Stimulated activated naive CD8-positive, alpha-beta T cell treated with anti-CD3 and anti-CD28 coated beads, Interleukin-15, amount 100 ng/mL, for 72 hours (primary cell): ENCODE measurements around the gene PNLDC1.
"Not testable (repeated sequence)": the region's sequence is repeated elsewhere in the genome, so short reads cannot be mapped to it uniquely, and the experiment has no call there.

ENCODE experiments used
- ATAC-seq: fragments of 150-1000 bp; cut with Tn5 transposase; 2 replicates; pipeline ENCODE4 v1.10.0; 2021; ENCODE audit warnings: mild to moderate bottlenecking, moderate library complexity
- DNase-seq, 2 donors: peaks; one replicate each; pipeline ENCODE4 v3.0.0; 2021 to 2022
- H3K27ac Mint-ChIP-seq, 2 donors: one replicate each; pipeline ENCODE4 v1.8.0; 2022; ENCODE audit warnings: mild to moderate bottlenecking in 2 of 2, mixed read lengths in 2 of 2, moderate library complexity in 2 of 2
- H3K27me3 Mint-ChIP-seq: one replicate; pipeline ENCODE4 v1.8.0; 2022; ENCODE audit warnings: mixed read lengths
- H3K4me1 Mint-ChIP-seq: one replicate; pipeline ENCODE4 v1.8.0; 2022; ENCODE audit warnings: mild to moderate bottlenecking, mixed read lengths
- H3K4me3 Mint-ChIP-seq, 2 donors: one replicate each; pipeline ENCODE4 v1.8.0; 2022; ENCODE audit warnings: mild to moderate bottlenecking in 2 of 2, mixed read lengths in 2 of 2, moderate library complexity in 1 of 2
- H3K9me3 Mint-ChIP-seq, 2 donors: one replicate each; pipeline ENCODE4 v1.8.0; 2022; ENCODE audit warnings: mixed read lengths in 2 of 2

Gene PNLDC1

GRCh38 chr6:159804504-159804903 is 4.4 kb downstream of the PNLDC1 start:
- no peak for ATAC-seq
- no peaks in the 10 kb centered on the region for H3K27me3 Mint-ChIP-seq
- DNase-seq, result no peak
- H3K4me1 Mint-ChIP-seq, result no peaks in the 10 kb centered on the region
- H3K9me3 Mint-ChIP-seq, result no peaks in the 10 kb centered on the region
- no peak overlapping the region for H3K4me3 Mint-ChIP-seq
- H3K27ac Mint-ChIP-seq, result no peak overlapping the region

GRCh38 chr6:159805440-159806020 is 5.5 kb downstream of the PNLDC1 start:
- Mint-ChIP-seq H3K4me1 (no peaks in the 10 kb centered on the region), H3K4me3 (no peak overlapping the region), H3K27ac (peak overlapping the region in 1 of 2 donors; percentile 12), H3K9me3 (no peaks in the 10 kb centered on the region), H3K27me3 (no peaks in the 10 kb centered on the region)
- ATAC-seq, result no peak
- no peak for DNase-seq

GRCh38 chr6:159806021-159806458 is 6.0 kb downstream of the PNLDC1 start:
- H3K4me1 Mint-ChIP-seq, result no peaks in the 10 kb centered on the region
- H3K4me3 Mint-ChIP-seq, result no peak overlapping the region
- no peaks in the 10 kb centered on the region for H3K27me3 Mint-ChIP-seq
- H3K27ac Mint-ChIP-seq, result no peak overlapping the region
- no peaks in the 10 kb centered on the region for H3K9me3 Mint-ChIP-seq
- ATAC-seq (no peak), DNase-seq (no peak)

- Mint-ChIP-seq H3K4me3 (no peak overlapping the region), H3K9me3 (no peaks in the 10 kb centered on the region)
Observed at GRCh38 chr6:159807150-159807858, 7.2 kb downstream of the PNLDC1 start.

GRCh38 chr6:159808647-159809046 is 8.6 kb downstream of the PNLDC1 start:
- DNase-seq (no peak), ATAC-seq (no peak)
- H3K27ac Mint-ChIP-seq, result no peak overlapping the region
- H3K9me3 Mint-ChIP-seq, result no peaks in the 10 kb centered on the region
- no peak overlapping the region for H3K4me3 Mint-ChIP-seq
- H3K4me1 Mint-ChIP-seq, result no peaks in the 10 kb centered on the region
- no peaks in the 10 kb centered on the region for H3K27me3 Mint-ChIP-seq

More at GRCh38 chr6:159807150-159807858, 7.2 kb downstream of the PNLDC1 start:
- no peak overlapping the region for H3K27ac Mint-ChIP-seq
- H3K27me3 Mint-ChIP-seq, result no peaks in the 10 kb centered on the region
- H3K4me1 Mint-ChIP-seq, result no peaks in the 10 kb centered on the region
- DNase-seq (no peak), ATAC-seq (no peak)

GRCh38 chr6:159809149-159809548 is 9.1 kb downstream of the PNLDC1 start:
- H3K4me3 Mint-ChIP-seq, result no peak overlapping the region
- H3K27ac Mint-ChIP-seq, result no peak overlapping the region
- H3K4me1 Mint-ChIP-seq, result no peaks in the 10 kb centered on the region
- no peaks in the 10 kb centered on the region for H3K9me3 Mint-ChIP-seq
- ATAC-seq (no peak), DNase-seq (no peak)
- no peaks in the 10 kb centered on the region for H3K27me3 Mint-ChIP-seq

- Mint-ChIP-seq H3K27ac (no peak overlapping the region), H3K27me3 (no peaks in the 10 kb centered on the region), H3K4me3 (no peak overlapping the region), H3K4me1 (no peaks in the 10 kb centered on the region), H3K9me3 (no peaks in the 10 kb centered on the region)
- no peak for DNase-seq
- ATAC-seq, result no peak
Observed at GRCh38 chr6:159813781-159814180, 13.7 kb downstream of the PNLDC1 start.

GRCh38 chr6:159815410-159815809 is 15.3 kb downstream of the PNLDC1 start:
- peaks cover 13% of the 10 kb centered on the region for H3K4me1 Mint-ChIP-seq
- H3K4me3 Mint-ChIP-seq, result no peak overlapping the region
- no peak overlapping the region for H3K27ac Mint-ChIP-seq
- no peaks in the 10 kb centered on the region for H3K27me3 Mint-ChIP-seq
- ATAC-seq, result no peak
- DNase-seq, result no peak
- H3K9me3 Mint-ChIP-seq, result no peaks in the 10 kb centered on the region

- peaks cover 22% of the 10 kb centered on the region for H3K4me1 Mint-ChIP-seq
- not testable (repeated sequence) for H3K9me3 Mint-ChIP-seq, ATAC-seq, DNase-seq, H3K4me3 Mint-ChIP-seq, H3K27me3 Mint-ChIP-seq, H3K27ac Mint-ChIP-seq
Observed at GRCh38 chr6:159816775-159817174, 16.7 kb downstream of the PNLDC1 start.

GRCh38 chr6:159817951-159818739 is 18.1 kb downstream of the PNLDC1 start:
- H3K4me1 Mint-ChIP-seq, result peaks cover 22% of the 10 kb centered on the region
- H3K27me3 Mint-ChIP-seq, result no peaks in the 10 kb centered on the region
- no peaks in the 10 kb centered on the region for H3K9me3 Mint-ChIP-seq
- H3K4me3 Mint-ChIP-seq, result no peak overlapping the region
- no peak overlapping the region for H3K27ac Mint-ChIP-seq
- DNase-seq (no peak), ATAC-seq (no peak)

GRCh38 chr6:159819098-159819497 is 19.0 kb downstream of the PNLDC1 start:
- no peaks in the 10 kb centered on the region for H3K27me3 Mint-ChIP-seq
- H3K9me3 Mint-ChIP-seq, result no peaks in the 10 kb centered on the region
- H3K4me1 Mint-ChIP-seq, result peaks cover 22% of the 10 kb centered on the region
- DNase-seq (no peak), ATAC-seq (no peak)
- peak overlapping the region; percentile 69 to 79 for H3K4me3 Mint-ChIP-seq
- peak overlapping the region; percentile 89 to 91 for H3K27ac Mint-ChIP-seq

GRCh38 chr6:159819932-159820640 is 20.0 kb downstream of the PNLDC1 start:
- Mint-ChIP-seq H3K4me1 (peaks cover 22% of the 10 kb centered on the region), H3K27ac (peak overlapping the region; percentile 89 to 91), H3K4me3 (peak overlapping the region; percentile 69 to 79), H3K27me3 (no peaks in the 10 kb centered on the region), H3K9me3 (no peaks in the 10 kb centered on the region)
- peak; percentile 81 for ATAC-seq
- peak; percentile 26 to 42 for DNase-seq

GRCh38 chr6:159821122-159821521 is 21.0 kb downstream of the PNLDC1 start:
- DNase-seq (no peak), ATAC-seq (no peak)
- Mint-ChIP-seq H3K4me1 (peaks cover 22% of the 10 kb centered on the region), H3K27ac (no peak overlapping the region), H3K9me3 (no peaks in the 10 kb centered on the region), H3K27me3 (no peaks in the 10 kb centered on the region), H3K4me3 (no peak overlapping the region)

GRCh38 chr6:159821726-159822125 is 21.6 kb downstream of the PNLDC1 start:
- no peak overlapping the region for H3K4me3 Mint-ChIP-seq
- no peaks in the 10 kb centered on the region for H3K27me3 Mint-ChIP-seq
- ATAC-seq (no peak), DNase-seq (no peak)
- peaks cover 22% of the 10 kb centered on the region for H3K4me1 Mint-ChIP-seq
- H3K9me3 Mint-ChIP-seq, result no peaks in the 10 kb centered on the region
- H3K27ac Mint-ChIP-seq, result no peak overlapping the region

GRCh38 chr6:159823953-159824352 is 23.9 kb downstream of the PNLDC1 start:
- H3K9me3 Mint-ChIP-seq, result no peaks in the 10 kb centered on the region
- no peak overlapping the region for H3K27ac Mint-ChIP-seq
- ATAC-seq (no peak), DNase-seq (no peak)
- no peaks in the 10 kb centered on the region for H3K27me3 Mint-ChIP-seq
- H3K4me1 Mint-ChIP-seq, result peaks cover 22% of the 10 kb centered on the region
- no peak overlapping the region for H3K4me3 Mint-ChIP-seq
